ENCODE measurements around the gene LRFN2.

The LRFN2 gene

GRCh38 chr6:40476673-40477072 is 110.5 kb downstream of the LRFN2 start:
- DNase-seq (ENCODE audit: low spot score) = no peak

- no peak for DNase-seq (ENCODE audit: low spot score)
These were observed 112.2 kb downstream of the LRFN2 start for GRCh38 chr6:40474937-40475336.

- DNase-seq (ENCODE audit: low spot score) = no peak
These were observed 114.1 kb downstream of the LRFN2 start for GRCh38 chr6:40473026-40473425.

- no peak for DNase-seq (ENCODE audit: low spot score)
These were observed 114.8 kb downstream of the LRFN2 start for GRCh38 chr6:40472353-40472752.

GRCh38 chr6:40471243-40471642 is 115.9 kb downstream of the LRFN2 start:
- no peak for DNase-seq (ENCODE audit: low spot score)

- no peak for DNase-seq (ENCODE audit: low spot score)
These were observed 117.8 kb downstream of the LRFN2 start for GRCh38 chr6:40469323-40469722.

GRCh38 chr6:40466986-40467539 is 120.1 kb downstream of the LRFN2 start:
- DNase-seq (ENCODE audit: low spot score) = no peak

GRCh38 chr6:40461643-40462042 is 125.5 kb downstream of the LRFN2 start:
- no peak for DNase-seq (ENCODE audit: low spot score)

- DNase-seq (ENCODE audit: low spot score) = no peak
These were observed 126.8 kb downstream of the LRFN2 start for GRCh38 chr6:40460380-40460779.

- no peak for DNase-seq (ENCODE audit: low spot score)
These were observed 129.9 kb downstream of the LRFN2 start for GRCh38 chr6:40457261-40457660.

GRCh38 chr6:40456390-40457013 is 130.7 kb downstream of the LRFN2 start:
- no peak for DNase-seq (ENCODE audit: low spot score)

- DNase-seq (ENCODE audit: low spot score) = no peak
These were observed 131.3 kb downstream of the LRFN2 start for GRCh38 chr6:40455686-40456389.

GRCh38 chr6:40450483-40450882 is 136.7 kb downstream of the LRFN2 start:
- DNase-seq (ENCODE audit: low spot score) = no peak

GRCh38 chr6:40444811-40445210 is 142.4 kb downstream of the LRFN2 start:
- DNase-seq (ENCODE audit: low spot score) = no peak

- no peak for DNase-seq (ENCODE audit: low spot score)
These were observed 142.9 kb downstream of the LRFN2 start for GRCh38 chr6:40444312-40444711.

- no peak for DNase-seq (ENCODE audit: low spot score)
These were observed 143.3 kb downstream of the LRFN2 start for GRCh38 chr6:40443842-40444241.

- DNase-seq (ENCODE audit: low spot score) = no peak
These were observed 144.6 kb downstream of the LRFN2 start for GRCh38 chr6:40442591-40442990.

- no peak for DNase-seq (ENCODE audit: low spot score)
These were observed 146.0 kb downstream of the LRFN2 start for GRCh38 chr6:40441150-40441549.

GRCh38 chr6:40440053-40440452 is 147.1 kb downstream of the LRFN2 start:
- no peak for DNase-seq (ENCODE audit: low spot score)

- no peak for DNase-seq (ENCODE audit: low spot score)
These were observed 148.0 kb downstream of the LRFN2 start for GRCh38 chr6:40439026-40439800.

- no peak for DNase-seq (ENCODE audit: low spot score)
These were observed 148.8 kb downstream of the LRFN2 start for GRCh38 chr6:40438246-40438887.

- no peak for DNase-seq (ENCODE audit: low spot score)
These were observed 149.5 kb downstream of the LRFN2 start for GRCh38 chr6:40437631-40438030.

Data from COLO829 (cell line).